Ascending aorta (tissue), 2 donors: ENCODE results near the gene TOM1. TPM values are rescaled to one million over a fixed set of nuclear protein-coding genes. Genes with fewer than 3 reads are reported as not detected.

Source experiments
- DNase-seq, 2 donors: peaks; one replicate each; pipeline ENCODE4 v3.0.0-alpha.2; 2019; ENCODE audit warnings: low spot score in 2 of 2
- H3K27ac ChIP-seq, 2 donors: fragments of 200-600 bp; sonication (generic); one replicate each; pipeline ENCODE4 v1.5.1; 2016 to 2017; ENCODE audit warnings: mild to moderate bottlenecking in 1 of 2
- H3K27me3 ChIP-seq: fragments of 200-600 bp; sonication (generic); one replicate; pipeline ENCODE4 v1.5.1; 2017
- H3K36me3 ChIP-seq, 2 donors: fragments of 200-600 bp; sonication (generic); one replicate each; pipeline ENCODE4 v1.5.1; 2016
- H3K4me1 ChIP-seq, 2 donors: fragments of 200-600 bp; sonication (generic); one replicate each; pipeline ENCODE4 v1.5.1; 2016 to 2017; ENCODE audit warnings: mild to moderate bottlenecking in 1 of 2
- H3K4me3 ChIP-seq, 2 donors: fragments of 200-600 bp; sonication (generic); one replicate each; pipeline ENCODE4 v1.5.1; 2016 to 2017; ENCODE audit warnings: mild to moderate bottlenecking in 1 of 2
- H3K9me3 ChIP-seq, 2 donors: fragments of 200-600 bp; sonication (generic); one replicate each; pipeline ENCODE4 v1.5.1; 2016
- intact Hi-C: fragments of 100-400 bp; cut with DNase I; formaldehyde crosslinking; loops from one replicate; pipeline ENCODE4 v1.15.1; 2023
- total RNA-seq: library from RNA; depleted of rRNA; stranded (reverse); fragments of >200 nt; gene quantifications from one replicate; pipeline ENCODE4 v1.1.0, GENCODE V29; 2016
- TF ChIP-seq, protein P1 (sequence below), 3 experiments: fragments of 200-600 bp in 2 of 3; fragments of 450-650 bp in 1 of 3; sonication (generic) in 2 of 3; IDR thresholded peaks; one replicate each; pipeline ENCODE4 v1.5.1; 2016 to 2019; ENCODE audit warnings: antibody characterized with exemption in 3 of 3, mild to moderate bottlenecking in 1 of 3, moderate library complexity in 1 of 3

The TOM1 gene
- total RNA-seq, 1 donor from 2014 or later: 84.4 TPM

DNA sequence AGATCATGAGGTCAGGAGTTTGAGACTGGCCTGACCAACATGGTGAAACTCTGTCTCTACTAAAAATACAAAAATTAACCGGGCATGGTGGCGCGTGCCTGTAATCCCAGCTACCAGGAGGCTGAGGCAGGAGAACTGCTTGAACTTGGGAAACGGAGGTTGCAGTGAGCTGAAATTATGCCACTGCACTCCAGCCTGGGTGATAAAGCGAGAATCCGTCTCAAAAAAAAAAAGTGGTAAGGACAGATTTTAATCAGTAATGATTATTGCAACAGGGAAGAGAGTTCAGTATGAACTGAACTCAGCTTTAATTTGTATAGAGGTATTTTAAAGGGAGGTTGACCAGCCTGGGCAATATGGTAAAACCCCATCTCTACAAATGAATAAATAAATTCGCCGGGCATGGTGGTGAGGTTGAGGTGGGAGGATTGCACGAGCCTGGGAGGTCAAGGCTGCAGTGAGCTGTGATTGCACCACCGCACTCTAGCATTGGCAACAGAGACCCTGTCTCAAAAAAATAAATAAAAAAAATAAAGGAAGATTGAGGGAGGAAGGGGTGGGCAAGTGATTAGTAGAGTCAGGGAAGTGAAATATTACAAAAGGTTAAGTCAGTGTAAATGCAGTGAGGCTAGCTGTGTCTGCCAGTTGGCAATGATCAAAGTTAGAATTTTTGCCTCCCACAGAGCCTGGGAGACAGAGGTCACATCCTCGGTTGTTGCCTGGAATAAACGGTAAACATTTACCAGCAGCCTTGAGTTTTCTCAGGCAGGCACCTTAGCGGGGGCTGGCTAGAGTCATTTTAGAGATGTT is 97.6 kb downstream of the TOM1 start:
- Histone ChIP-seq H3K27ac (no peak overlapping the region), H3K36me3 (no peaks in the 10 kb centered on the region), H3K4me1 (peaks cover 2 to 7% of the 10 kb centered on the region in 2 donors), H3K9me3 (no peaks in the 10 kb centered on the region), H3K4me3 (no peak overlapping the region), H3K27me3 (no peaks in the 10 kb centered on the region)
- DNase-seq: no peak
- intact Hi-C loops: no loop called here
- TF ChIP-seq, protein P1, sequence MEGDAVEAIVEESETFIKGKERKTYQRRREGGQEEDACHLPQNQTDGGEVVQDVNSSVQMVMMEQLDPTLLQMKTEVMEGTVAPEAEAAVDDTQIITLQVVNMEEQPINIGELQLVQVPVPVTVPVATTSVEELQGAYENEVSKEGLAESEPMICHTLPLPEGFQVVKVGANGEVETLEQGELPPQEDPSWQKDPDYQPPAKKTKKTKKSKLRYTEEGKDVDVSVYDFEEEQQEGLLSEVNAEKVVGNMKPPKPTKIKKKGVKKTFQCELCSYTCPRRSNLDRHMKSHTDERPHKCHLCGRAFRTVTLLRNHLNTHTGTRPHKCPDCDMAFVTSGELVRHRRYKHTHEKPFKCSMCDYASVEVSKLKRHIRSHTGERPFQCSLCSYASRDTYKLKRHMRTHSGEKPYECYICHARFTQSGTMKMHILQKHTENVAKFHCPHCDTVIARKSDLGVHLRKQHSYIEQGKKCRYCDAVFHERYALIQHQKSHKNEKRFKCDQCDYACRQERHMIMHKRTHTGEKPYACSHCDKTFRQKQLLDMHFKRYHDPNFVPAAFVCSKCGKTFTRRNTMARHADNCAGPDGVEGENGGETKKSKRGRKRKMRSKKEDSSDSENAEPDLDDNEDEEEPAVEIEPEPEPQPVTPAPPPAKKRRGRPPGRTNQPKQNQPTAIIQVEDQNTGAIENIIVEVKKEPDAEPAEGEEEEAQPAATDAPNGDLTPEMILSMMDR (IDR thresholded peaks at IDR 0.05): no peak

Other genes starting within 250 kb of the TOM1 start
- gene ISX, start 233.7 kb upstream of the TOM1 start, total RNA-seq: not detected
- gene HMGXB4, start 42.4 kb upstream of the TOM1 start, total RNA-seq: 6.8 TPM
- 27.1 TPM for gene HMOX1, start 81.2 kb downstream of the TOM1 start, total RNA-seq
- gene MCM5, start 100.2 kb downstream of the TOM1 start, total RNA-seq: 31.1 TPM
- 6.6 TPM for gene RASD2, start 240.9 kb downstream of the TOM1 start, total RNA-seq